RWPE1 (cell line): ENCODE measurements around the gene SLC5A6.

Experiments used
- CTCF ChIA-PET: fragments of 350-600 bp; sonication (Branson Sonifier 250); formaldehyde crosslinking; extraction: SDS; loops from one replicate; lab custom pipeline; 2021; lab: Yijun Ruan, JAX
- POLR2A ChIA-PET: fragments of 400-600 bp; formaldehyde crosslinking; extraction: SDS; loops from one replicate; lab custom pipeline; 2020; ENCODE audit warnings: antibody characterized with exemption; ENCODE audit not compliant: low non-redundant PET; lab: Yijun Ruan, JAX
- DNase-seq: peaks from one replicate; pipeline ENCODE4 v3.0.0; 2012; ENCODE audit warnings: low spot score
- H3K27ac ChIP-seq: fragments of 450-650 bp; 2 replicates; pipeline ENCODE4 v1.5.1; 2017
- CTCF ChIP-seq: fragments of 450-650 bp; conservative IDR thresholded peaks from 2 replicates; pipeline ENCODE4 v1.5.1; 2017; ENCODE audit warnings: low read depth, mild to moderate bottlenecking

Gene SLC5A6

GRCh38 chr2:27150639-27151230 lies 61.3 kb downstream of the SLC5A6 start:
- ChIA-PET POLR2A (no interaction called here), CTCF (interaction anchor here (1.0 kb wide), 1 partner anchor 19 kb away, joined by 3 read pairs; no protein-coding TSS in a partner anchor)
- H3K27ac ChIP-seq, result no peak overlapping the region
- no peak for DNase-seq
- TF ChIP-seq CTCF, result no peak
